ENCODE results near the gene PRELID3B. TPM values are rescaled to one million over a fixed set of nuclear protein-coding genes. Genes with fewer than 3 reads are reported as not detected.
"Not testable (repeated sequence)": the region's sequence is repeated elsewhere in the genome, so short reads cannot be mapped to it uniquely, and the experiment has no call there.

The PRELID3B gene
- total RNA-seq, 2 experiments from 2014 or later = 148 to 196 TPM

GRCh38 chr20:59050437-59050836 lies 7.9 kb upstream of the PRELID3B start:
- DNase-seq = no peak

DNA sequence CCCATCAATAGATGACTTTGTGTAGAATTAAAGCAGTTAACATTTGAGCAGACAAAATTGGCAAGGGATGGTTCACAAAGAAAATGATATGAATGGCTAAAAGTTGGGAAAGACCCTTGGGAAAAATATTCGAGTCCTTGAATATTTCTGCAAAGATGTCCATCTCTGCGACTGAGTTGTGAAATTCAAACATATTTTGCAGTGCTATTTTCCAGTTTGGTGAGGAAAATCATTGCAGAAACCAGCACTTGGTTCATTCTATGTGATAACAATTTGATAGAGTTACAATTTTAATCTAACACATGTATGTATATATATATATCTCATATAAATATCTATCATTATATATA lies 6.1 kb upstream of the PRELID3B start:
- no peak overlapping the region for H3K4me3 Mint-ChIP-seq
- peaks cover 21% of the 10 kb centered on the region for H3K4me1 Mint-ChIP-seq
- H3K27me3 Mint-ChIP-seq = peaks cover 1% of the 10 kb centered on the region
- DNase-seq = no peak
- no peaks in the 10 kb centered on the region for H3K36me3 Mint-ChIP-seq (ENCODE audit: low read depth)
- POLR2A ChIA-PET = no interaction called here
- no peaks in the 10 kb centered on the region for H3K9me3 Mint-ChIP-seq (ENCODE audit: low read depth)
- peak overlapping the region; percentile 44 for H3K27ac Mint-ChIP-seq
- no peak for ATAC-seq
- intact Hi-C loops (cut with DNase I, micrococcal nuclease) = loop anchor here in 1 of 2 experiments (1.0 to 2.0 kb wide), 2 partner anchors 26 to 118 kb away; no protein-coding TSS in a partner anchor
- CTCF ChIA-PET = no interaction called here

More at GRCh38 chr20:59050437-59050836, 7.9 kb upstream of the PRELID3B start:
- ATAC-seq = no peak
- Mint-ChIP-seq H3K27ac (no peak overlapping the region), H3K4me1 (peaks cover 17% of the 10 kb centered on the region), H3K4me3 (no peak overlapping the region), H3K9me3 (ENCODE audit: low read depth) (no peaks in the 10 kb centered on the region), H3K36me3 (ENCODE audit: low read depth) (no peaks in the 10 kb centered on the region), H3K27me3 (peaks cover 7% of the 10 kb centered on the region)
- intact Hi-C loops (cut with DNase I, micrococcal nuclease) = no loop called here
- POLR2A ChIA-PET = no interaction called here
- CTCF ChIA-PET = interaction anchor here (0.8 to 1.9 kb wide), 3 partner anchors 14 to 159 kb away, joined by 3 to 6 read pairs (median 5); no protein-coding TSS in a partner anchor

DNA sequence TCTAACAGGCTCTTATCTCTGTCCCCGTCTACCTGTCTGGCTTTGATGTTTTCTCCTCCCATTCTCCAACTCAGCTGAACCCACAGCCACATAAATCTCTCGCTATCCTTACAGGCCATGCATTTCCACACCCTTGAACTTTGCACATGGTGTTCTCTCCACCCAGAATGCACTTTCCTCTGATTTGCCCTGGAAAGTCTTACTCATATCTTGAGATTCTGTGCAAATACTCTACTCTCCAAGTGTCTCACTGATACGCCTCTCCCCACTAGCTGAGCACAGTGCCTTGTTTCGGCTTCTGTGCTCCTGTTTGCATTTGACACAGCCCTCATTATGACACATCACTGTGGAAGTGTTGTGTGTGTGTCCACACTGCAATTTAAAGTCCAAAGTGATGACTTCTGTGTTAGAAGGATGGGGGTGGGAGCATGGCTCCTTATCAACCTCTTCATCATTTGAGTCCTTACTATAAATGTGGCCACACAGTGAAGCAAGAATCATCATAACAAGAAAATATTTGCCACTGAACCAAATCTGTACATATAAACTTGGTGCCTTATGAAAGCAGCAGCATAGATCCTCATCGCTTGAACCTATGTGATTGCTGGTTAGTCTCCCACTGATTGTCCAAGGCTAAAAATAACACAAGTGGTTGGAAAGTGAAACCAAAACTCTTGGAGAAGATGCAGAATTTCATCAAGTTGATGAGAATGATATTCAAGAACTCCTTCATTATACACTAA lies 5.5 kb upstream of the PRELID3B start:
- ChIA-PET POLR2A (no interaction called here), CTCF (interaction anchor here (1.9 kb wide), 1 partner anchor 159 kb away, joined by 7 read pairs; no protein-coding TSS in a partner anchor)
- Mint-ChIP-seq H3K36me3 (ENCODE audit: low read depth) (no peaks in the 10 kb centered on the region), H3K9me3 (ENCODE audit: low read depth) (no peaks in the 10 kb centered on the region), H3K27me3 (peaks cover 1% of the 10 kb centered on the region), H3K27ac (peak overlapping the region; percentile 44), H3K4me1 (peaks cover 27% of the 10 kb centered on the region), H3K4me3 (no peak overlapping the region)
- DNase-seq = peak; percentile 59
- intact Hi-C loops (cut with DNase I, micrococcal nuclease) = loop anchor here in 1 of 2 experiments (1.0 to 2.0 kb wide), 2 partner anchors 26 to 119 kb away; no protein-coding TSS in a partner anchor
- peak; percentile 90 for ATAC-seq

GRCh38 chr20:59046862-59047261 lies 4.3 kb upstream of the PRELID3B start:
- Mint-ChIP-seq H3K4me1 (peaks cover 28% of the 10 kb centered on the region), H3K27ac (no peak overlapping the region), H3K9me3 (ENCODE audit: low read depth) (no peaks in the 10 kb centered on the region), H3K36me3 (ENCODE audit: low read depth) (no peaks in the 10 kb centered on the region), H3K4me3 (no peak overlapping the region), H3K27me3 (peaks cover 1% of the 10 kb centered on the region)
- intact Hi-C loops (cut with DNase I, micrococcal nuclease) = no loop called here
- CTCF ChIA-PET = interaction anchor here (0.8 to 1.9 kb wide), 2 partner anchors 41 to 160 kb away, joined by 3 to 7 read pairs; no protein-coding TSS in a partner anchor
- no peak for DNase-seq
- POLR2A ChIA-PET = no interaction called here
- no peak for ATAC-seq

GRCh38 chr20:59044796-59045195 lies 2.2 kb upstream of the PRELID3B start:
- DNase-seq (no peak), ATAC-seq (no peak)
- H3K4me1 Mint-ChIP-seq = peaks cover 45% of the 10 kb centered on the region
- H3K9me3 Mint-ChIP-seq (ENCODE audit: low read depth) = no peaks in the 10 kb centered on the region
- intact Hi-C loops (cut with DNase I, micrococcal nuclease) = no loop called here
- H3K36me3 Mint-ChIP-seq (ENCODE audit: low read depth) = peaks cover 19% of the 10 kb centered on the region
- H3K4me3 Mint-ChIP-seq = no peak overlapping the region
- no peaks in the 10 kb centered on the region for H3K27me3 Mint-ChIP-seq
- CTCF ChIA-PET = interaction anchor here (1.0 to 2.0 kb wide), 3 partner anchors 12 to 107 kb away, joined by 3 to 6 read pairs (median 5); partner anchors contain the start of gene ATP5F1E
- POLR2A ChIA-PET = no interaction called here
- no peak overlapping the region for H3K27ac Mint-ChIP-seq

DNA sequence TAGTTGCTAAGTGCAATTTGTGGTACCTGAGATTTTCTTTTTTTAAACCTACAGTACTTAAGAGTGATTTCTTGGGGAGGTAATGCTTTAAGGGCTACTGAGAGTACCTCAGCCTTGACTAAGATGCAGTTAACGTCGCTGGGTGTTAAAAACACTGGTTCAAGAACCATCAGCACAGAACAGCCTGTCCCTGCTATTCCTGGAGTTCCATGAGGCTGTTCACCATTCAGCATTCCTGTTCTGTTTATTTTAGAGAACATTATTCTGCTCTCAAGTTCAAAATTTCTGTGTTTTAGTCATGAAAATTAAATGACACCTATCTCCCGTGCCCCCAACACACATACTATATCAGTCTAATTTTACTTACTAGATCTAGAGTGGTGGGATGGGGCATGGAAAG lies 1.7 kb upstream of the PRELID3B start:
- POLR2A ChIA-PET = no interaction called here
- CTCF ChIA-PET = interaction anchor here (2.0 kb wide), 1 partner anchor 12 kb away, joined by 6 read pairs; the partner anchor contains the start of gene ATP5F1E
- DNase-seq = no peak

GRCh38 chr20:59043698-59044097 lies 1.1 kb upstream of the PRELID3B start:
- Mint-ChIP-seq H3K27me3 (no peaks in the 10 kb centered on the region), H3K4me1 (peaks cover 54% of the 10 kb centered on the region), H3K36me3 (ENCODE audit: low read depth) (peaks cover 22% of the 10 kb centered on the region), H3K9me3 (ENCODE audit: low read depth) (no peaks in the 10 kb centered on the region), H3K4me3 (peak overlapping the region; percentile 67), H3K27ac (peak overlapping the region; percentile 77)
- POLR2A ChIA-PET = interaction anchor here (2.4 kb wide), 1 partner anchor 11 kb away, joined by 16 read pairs; the partner anchor contains the start of gene ATP5F1E
- ATAC-seq (no peak), DNase-seq (peak; percentile 17)
- intact Hi-C loops (cut with DNase I, micrococcal nuclease) = loop anchor here (2.0 kb wide), 2 partner anchors 63 to 151 kb away; partner anchors contain the start of gene NELFCD (in 1 of the 2)
- CTCF ChIA-PET = interaction anchor here (0.8 to 2.0 kb wide), 6 partner anchors 11 to 178 kb away, joined by 3 to 6 read pairs (median 4); partner anchors contain the start of gene ATP5F1E

More for the DNA sequence above, 1.7 kb upstream of the PRELID3B start:
- H3K4me1 Mint-ChIP-seq = peaks cover 49% of the 10 kb centered on the region
- no peak overlapping the region for H3K27ac Mint-ChIP-seq
- H3K36me3 Mint-ChIP-seq (ENCODE audit: low read depth) = peaks cover 21% of the 10 kb centered on the region
- H3K4me3 Mint-ChIP-seq = no peak overlapping the region
- no peak for ATAC-seq
- intact Hi-C loops (cut with DNase I, micrococcal nuclease) = no loop called here
- no peaks in the 10 kb centered on the region for H3K27me3 Mint-ChIP-seq
- no peaks in the 10 kb centered on the region for H3K9me3 Mint-ChIP-seq (ENCODE audit: low read depth)

DNA sequence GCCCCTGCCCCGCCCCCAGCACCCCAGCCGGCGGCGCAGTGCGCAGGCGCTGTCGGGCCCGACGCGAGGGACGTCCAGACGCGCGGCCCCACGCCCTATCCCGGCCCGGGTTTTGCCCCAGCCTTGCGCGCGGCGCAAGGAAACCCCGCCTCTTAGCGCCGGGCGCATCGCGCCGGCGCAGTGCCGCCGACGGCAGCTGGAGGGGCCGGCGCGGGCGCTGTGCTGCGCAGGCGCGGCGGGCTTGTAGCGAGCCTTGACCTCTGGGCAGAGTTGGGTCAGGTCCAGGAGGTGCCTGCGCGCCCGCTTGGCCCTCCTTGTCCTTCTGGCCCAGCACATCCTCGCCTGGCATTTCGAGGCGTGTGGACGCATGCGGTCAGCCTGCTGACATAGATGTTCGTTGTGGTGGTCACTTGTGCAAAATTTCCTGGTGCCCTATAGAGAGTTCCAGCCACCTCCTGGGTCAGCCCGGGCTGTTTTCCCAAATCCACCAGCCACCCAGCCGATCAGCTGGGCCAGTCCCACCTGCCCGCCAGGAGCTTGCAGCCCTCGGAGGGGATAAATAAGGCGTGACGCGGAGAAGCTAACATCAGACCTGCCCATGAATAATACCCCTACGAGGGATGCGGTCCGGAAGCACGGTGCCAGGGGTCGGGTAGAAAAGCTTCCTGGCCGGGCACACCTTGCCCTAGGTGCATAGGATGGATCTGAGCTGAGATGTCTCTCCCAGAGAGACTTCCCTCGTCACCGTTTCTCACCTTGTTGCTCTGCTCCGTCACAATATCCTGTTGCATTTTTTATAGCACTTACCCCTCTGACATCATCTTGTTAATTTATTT lies 428 bp upstream of the PRELID3B start:
- Mint-ChIP-seq H3K9me3 (ENCODE audit: low read depth) (no peaks in the 10 kb centered on the region), H3K4me1 (peaks cover 48% of the 10 kb centered on the region), H3K27me3 (no peaks in the 10 kb centered on the region), H3K27ac (peak overlapping the region; percentile 89), H3K36me3 (ENCODE audit: low read depth) (peaks cover 22% of the 10 kb centered on the region), H3K4me3 (peak overlapping the region; percentile 90)
- ChIA-PET POLR2A (interaction anchor here (2.4 kb wide), 1 partner anchor 11 kb away, joined by 16 read pairs; the partner anchor contains the start of gene ATP5F1E), CTCF (interaction anchor here (0.8 to 2.0 kb wide), 6 partner anchors 11 to 178 kb away, joined by 3 to 6 read pairs (median 4); partner anchors contain the start of gene ATP5F1E)
- ATAC-seq (peak; percentile 97), DNase-seq (peak; percentile 97)
- intact Hi-C loops (cut with DNase I, micrococcal nuclease) = loop anchor here (1.0 to 2.0 kb wide), 4 partner anchors 11 to 150 kb away; partner anchors contain the start of genes ATP5F1E (in 2 of the 2) and NELFCD (in 2 of the 2)

- Mint-ChIP-seq H3K36me3 (ENCODE audit: low read depth) (peaks cover 37% of the 10 kb centered on the region), H3K4me1 (peaks cover 53% of the 10 kb centered on the region), H3K4me3 (peak overlapping the region; percentile 90), H3K27ac (peak overlapping the region; percentile 94)
- H3K27me3 Mint-ChIP-seq; DNase-seq; ATAC-seq; H3K9me3 Mint-ChIP-seq (ENCODE audit: low read depth); intact Hi-C loops (cut with DNase I, micrococcal nuclease): not testable (repeated sequence)
- ChIA-PET CTCF (interaction anchor here (0.8 to 1.0 kb wide), 3 partner anchors 8 to 158 kb away, joined by 3 to 4 read pairs (median 3); no protein-coding TSS in a partner anchor), POLR2A (interaction anchor here (0.6 to 2.4 kb wide), 2 partner anchors 9 to 124 kb away, joined by 4 to 16 read pairs; partner anchors contain the start of gene ATP5F1E)
Observed at GRCh38 chr20:59041487-59041886, 1.1 kb downstream of the PRELID3B start.

- ChIA-PET POLR2A (interaction anchor here (1.0 kb wide), 1 partner anchor 8 kb away, joined by 3 read pairs; the partner anchor contains the start of gene ATP5F1E), CTCF (interaction anchor here (0.7 to 1.0 kb wide), 3 partner anchors 58 to 171 kb away, joined by 3 to 4 read pairs (median 3); no protein-coding TSS in a partner anchor)
- peak overlapping the region; percentile 90 for H3K4me3 Mint-ChIP-seq
- H3K4me1 Mint-ChIP-seq = peaks cover 60% of the 10 kb centered on the region
- DNase-seq (no peak), ATAC-seq (no peak)
- no peaks in the 10 kb centered on the region for H3K27me3 Mint-ChIP-seq
- peaks cover 43% of the 10 kb centered on the region for H3K36me3 Mint-ChIP-seq (ENCODE audit: low read depth)
- intact Hi-C loops (cut with DNase I, micrococcal nuclease) = no loop called here
- peak overlapping the region; percentile 94 for H3K27ac Mint-ChIP-seq
- H3K9me3 Mint-ChIP-seq (ENCODE audit: low read depth) = no peaks in the 10 kb centered on the region
Observed at GRCh38 chr20:59040667-59041066, 1.9 kb downstream of the PRELID3B start.

DNA sequence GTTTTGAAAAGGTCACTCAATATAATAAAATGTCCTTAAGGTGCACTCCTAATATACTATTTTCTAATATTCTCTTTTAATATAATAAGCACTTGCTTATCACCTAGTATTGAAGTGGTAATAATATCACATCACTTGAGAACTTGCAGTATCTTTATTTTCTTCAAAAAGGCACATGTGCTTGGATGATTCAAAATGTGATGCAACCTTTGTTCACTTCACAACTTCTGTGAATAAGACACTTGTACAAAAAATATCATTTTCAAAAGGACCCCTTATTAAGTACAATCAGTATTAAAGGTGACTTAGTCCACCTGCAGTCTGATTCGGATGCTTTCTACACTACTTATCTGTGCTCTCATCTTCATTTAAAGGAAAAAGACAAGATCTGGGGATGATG lies 3.4 kb downstream of the PRELID3B start:
- Mint-ChIP-seq H3K36me3 (ENCODE audit: low read depth) (peaks cover 52% of the 10 kb centered on the region), H3K4me1 (peaks cover 68% of the 10 kb centered on the region), H3K9me3 (ENCODE audit: low read depth) (no peaks in the 10 kb centered on the region), H3K27me3 (no peaks in the 10 kb centered on the region), H3K4me3 (peak overlapping the region; percentile 90), H3K27ac (peak overlapping the region; percentile 94)
- CTCF ChIA-PET = no interaction called here
- POLR2A ChIA-PET = no interaction called here
- ATAC-seq = no peak
- intact Hi-C loops (cut with DNase I, micrococcal nuclease) = no loop called here
- DNase-seq = no peak

Measured in activated CD4-positive, alpha-beta T cell treated with anti-CD3 and anti-CD28 coated beads for 36 hours (primary cell).